MV-4-11 (cell line): ENCODE measurements around the gene PRKCA.
"Not testable (repeated sequence)": the region's sequence is repeated elsewhere in the genome, so short reads cannot be mapped to it uniquely, and the experiment has no call there.

Experiments used
- DNase-seq: peaks from one replicate; lab custom pipeline; 2025; lab: John Stamatoyannopoulos, UW

The PRKCA gene

DNA sequence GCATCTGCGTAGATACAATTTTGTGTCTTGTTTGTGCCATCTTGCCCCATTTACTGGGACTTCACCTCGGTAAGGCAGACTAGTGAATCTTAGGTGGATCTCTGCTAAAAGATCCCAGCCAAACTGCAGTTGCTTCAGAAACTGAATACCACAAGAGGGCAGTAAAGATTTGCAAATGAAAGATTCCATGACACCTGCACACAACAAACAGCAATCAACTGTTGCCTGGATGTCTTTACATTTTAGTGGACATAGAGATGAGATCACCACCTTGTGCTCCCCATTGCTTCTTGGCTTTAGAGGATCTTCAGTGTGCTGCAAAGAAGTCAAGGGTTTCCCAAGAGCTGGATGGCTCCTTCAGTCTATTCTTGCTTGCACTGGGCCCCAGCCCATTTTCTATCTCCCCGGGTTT, 413.3 kb downstream of the PRKCA start:
- peak; percentile 32 for DNase-seq

- DNase-seq = no peak
These were observed 414.0 kb downstream of the PRKCA start for GRCh38 chr17:66716236-66717026.

DNA sequence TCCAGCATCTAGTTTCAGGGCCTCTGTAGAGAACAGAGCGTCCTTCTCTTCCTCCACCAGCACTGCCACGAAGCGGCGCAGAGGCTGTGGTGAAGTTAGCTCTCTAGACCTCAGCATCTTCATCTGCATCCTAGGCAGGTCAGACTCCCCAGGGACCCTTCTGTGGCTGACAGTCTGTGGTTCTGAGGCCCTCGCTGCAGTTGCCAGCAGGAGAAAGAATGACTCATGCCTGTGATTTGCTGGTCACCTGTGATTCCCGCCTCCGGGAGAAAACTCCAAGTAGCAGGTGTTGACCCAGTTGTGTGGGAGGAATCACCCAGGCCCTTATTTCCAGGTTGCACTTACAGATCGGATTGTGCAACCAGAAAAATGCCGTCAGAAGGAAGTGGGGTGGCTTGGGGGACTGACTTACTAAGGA, 415.2 kb downstream of the PRKCA start:
- peak; percentile 12 for DNase-seq

DNA sequence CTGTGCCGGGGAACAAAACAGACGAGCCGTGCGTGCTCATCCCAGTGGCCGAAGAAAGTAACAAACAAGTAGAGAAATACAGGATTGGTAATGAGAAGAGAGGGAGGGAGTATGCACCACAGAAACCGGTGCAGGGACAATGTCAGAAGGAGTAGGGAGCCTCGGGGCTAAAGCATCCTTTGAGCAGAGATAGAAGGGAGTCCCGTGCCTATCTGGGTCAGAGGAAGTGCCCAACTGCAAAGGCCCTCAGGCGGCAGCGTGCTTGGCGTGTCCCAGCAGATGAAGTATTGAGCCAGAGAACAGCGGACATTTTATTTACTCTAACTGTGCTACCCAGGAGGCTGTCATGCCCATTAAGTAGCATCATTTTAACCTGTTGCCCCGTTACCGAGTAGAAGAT, 417.6 kb downstream of the PRKCA start:
- DNase-seq = no peak

GRCh38 chr17:66720567-66720966, 418.2 kb downstream of the PRKCA start:
- no peak for DNase-seq

DNA sequence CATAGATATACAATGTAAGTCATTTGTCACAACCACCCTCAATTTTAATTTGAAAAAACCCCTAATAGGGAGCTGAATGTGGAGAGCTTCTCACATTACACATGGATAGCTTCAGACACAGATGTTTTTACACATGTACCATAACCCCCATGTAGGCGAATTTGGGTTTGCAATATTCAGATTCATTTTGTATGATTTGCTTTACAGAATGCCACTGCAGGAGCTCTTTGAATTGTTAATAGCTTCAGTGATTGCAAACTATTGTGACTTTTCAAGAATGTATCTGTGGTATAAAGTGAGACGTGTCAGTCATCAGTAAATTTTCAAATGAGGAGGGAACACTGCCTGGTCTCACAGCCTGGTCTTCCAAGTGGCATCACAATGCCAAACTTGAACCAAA, 419.9 kb downstream of the PRKCA start:
- DNase-seq = no peak

- DNase-seq = no peak
These were observed 422.3 kb downstream of the PRKCA start for GRCh38 chr17:66724581-66725341.

DNA sequence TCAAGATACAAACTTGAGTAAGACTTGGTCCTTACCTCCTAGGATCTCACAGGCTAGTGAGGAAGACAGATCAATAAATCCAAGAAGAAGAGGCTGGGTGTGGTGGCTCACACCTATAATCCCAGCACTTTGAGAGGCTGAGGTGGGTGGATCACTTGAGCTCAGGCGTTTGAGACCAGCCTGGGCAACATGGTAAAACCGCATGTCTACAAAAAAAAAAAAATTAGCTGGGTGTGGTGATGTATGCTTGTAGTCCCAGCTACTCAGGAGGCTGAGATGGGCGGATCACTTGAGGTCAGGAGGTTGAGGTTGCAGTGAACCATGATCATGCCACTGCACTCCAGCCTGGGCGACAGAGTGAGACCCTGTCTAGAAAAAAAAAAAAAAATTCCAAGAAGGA, 423.0 kb downstream of the PRKCA start:
- not testable (repeated sequence) for DNase-seq

DNA sequence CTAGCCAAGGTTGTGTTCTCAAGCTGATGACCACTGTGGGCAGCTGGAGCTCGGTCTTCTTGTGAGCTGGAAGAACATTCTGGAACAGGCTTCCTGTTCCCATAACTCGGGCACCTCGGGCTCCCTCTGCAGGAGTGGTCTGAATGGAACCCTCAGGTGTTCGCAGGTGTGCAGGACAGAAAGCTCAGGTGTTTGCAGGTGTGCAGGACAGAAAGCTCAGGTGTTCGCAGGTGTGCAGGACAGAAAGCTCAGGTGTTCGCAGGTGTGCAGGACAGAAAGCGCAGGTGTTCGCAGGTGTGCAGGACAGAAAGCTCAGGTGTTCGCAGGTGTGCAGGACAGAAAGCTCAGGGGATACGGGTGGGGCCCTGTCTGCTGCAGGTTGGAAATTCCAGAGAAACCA, 423.5 kb downstream of the PRKCA start:
- DNase-seq = no peak

DNA sequence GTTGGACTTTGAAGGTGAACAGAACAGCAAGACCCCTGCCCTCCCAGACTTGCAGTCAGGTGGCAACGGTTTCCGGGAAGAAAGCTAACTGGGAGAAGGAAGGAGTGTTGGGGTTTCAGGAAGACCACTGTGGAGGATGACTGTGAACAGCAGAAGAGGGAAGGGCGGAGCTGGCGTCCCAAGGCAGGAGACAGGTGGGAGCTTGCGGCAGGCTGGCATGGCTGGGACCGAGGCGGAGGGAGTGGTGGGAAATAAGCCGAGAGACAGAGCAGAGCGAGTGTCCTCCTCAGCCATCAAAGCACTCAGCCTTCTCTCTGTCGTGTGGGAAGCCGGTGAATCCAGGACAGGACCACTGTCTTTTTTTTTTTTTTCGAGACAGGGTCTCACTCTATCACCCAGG, 424.0 kb downstream of the PRKCA start:
- no peak for DNase-seq

DNA sequence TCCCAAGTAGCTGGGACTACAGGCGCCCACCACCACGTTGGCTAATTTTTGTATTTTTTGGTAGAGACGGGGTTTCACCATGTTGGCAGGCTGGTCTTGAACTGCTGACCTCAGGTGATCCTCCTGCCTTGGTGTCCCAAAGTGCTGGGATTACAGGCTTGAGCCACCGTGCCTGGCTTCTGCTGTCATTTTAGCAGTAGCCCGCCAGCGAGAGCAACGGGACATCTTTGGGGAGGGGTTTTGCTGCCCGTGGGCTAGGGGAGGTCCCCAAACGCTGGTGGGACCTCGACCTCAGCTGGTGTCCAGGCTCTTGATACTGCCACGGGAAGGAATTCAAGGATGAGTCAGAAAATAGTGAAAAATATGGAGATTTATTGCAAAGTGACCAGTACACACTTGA, 424.4 kb downstream of the PRKCA start:
- DNase-seq = no peak

DNA sequence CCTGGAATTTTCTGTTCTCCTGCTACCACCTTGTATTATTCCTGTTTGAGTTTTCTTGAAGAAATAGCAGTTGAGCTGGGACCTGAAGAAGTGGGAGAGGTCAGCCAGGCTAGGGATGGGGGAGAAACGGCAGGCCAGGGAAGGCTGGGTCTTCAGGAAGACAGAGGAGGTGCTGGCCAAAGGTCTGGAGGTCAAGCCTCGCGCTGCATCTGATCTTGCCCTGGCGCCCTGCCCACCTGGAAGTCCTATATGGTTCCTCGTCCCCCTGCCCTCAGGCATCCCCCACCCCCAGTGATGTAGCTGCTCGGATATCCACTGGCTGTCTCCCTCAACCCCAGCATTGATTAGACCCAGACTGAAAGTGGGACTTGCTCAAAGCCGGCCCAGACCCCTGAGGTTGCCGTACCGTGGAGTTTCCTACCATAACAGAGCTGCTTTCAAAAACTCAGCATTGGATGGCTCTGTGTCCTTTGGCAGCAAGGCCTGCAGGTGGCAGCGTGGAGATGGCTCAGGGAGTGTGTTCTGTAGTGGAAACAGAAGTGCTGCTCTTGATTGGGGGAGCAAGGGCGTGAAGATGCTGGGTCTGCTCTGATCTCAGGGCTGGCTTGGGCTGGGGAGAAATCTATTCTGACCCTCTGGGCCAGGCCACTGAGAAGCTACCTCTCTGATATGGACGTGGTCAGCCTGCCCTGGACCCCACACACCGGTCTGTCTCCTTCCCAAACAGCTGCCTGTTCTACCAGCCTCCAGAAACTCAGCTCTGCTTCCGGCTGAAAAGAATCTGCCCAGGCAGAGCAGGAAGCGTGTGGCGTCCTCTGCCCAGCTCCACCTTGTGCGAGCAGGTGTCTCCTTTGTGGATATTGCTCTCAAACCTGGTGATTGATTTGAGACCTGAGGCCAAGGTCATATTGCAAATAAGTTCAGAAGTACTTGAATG, 425.5 kb downstream of the PRKCA start:
- DNase-seq = peak; percentile 55

DNA sequence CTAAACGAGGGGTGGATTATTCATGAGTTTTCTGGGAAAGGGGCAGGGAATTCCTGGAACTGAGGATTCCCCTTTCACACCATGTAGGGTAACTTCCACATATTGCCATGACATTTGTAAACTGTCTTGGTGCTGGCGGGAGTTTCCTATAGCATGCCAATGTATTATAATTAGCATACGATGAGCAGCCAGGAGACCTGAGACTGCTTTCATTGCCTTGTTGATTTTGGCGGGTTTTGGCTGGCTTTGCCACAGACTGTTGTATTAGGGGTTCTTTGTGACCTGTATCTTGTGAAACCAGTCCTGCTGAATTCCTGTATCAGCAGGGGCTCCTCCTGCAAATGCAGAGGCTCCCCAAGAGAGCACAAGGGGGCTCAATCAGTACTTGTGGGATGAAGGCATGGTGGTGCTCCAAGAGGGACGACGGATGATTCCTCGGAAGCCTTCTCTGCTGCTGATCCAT, 428.1 kb downstream of the PRKCA start:
- DNase-seq = peak; percentile 8

- DNase-seq = no peak
These were observed 431.3 kb downstream of the PRKCA start for GRCh38 chr17:66733759-66734158.

GRCh38 chr17:66734186-66734943, 432.0 kb downstream of the PRKCA start:
- no peak for DNase-seq

DNA sequence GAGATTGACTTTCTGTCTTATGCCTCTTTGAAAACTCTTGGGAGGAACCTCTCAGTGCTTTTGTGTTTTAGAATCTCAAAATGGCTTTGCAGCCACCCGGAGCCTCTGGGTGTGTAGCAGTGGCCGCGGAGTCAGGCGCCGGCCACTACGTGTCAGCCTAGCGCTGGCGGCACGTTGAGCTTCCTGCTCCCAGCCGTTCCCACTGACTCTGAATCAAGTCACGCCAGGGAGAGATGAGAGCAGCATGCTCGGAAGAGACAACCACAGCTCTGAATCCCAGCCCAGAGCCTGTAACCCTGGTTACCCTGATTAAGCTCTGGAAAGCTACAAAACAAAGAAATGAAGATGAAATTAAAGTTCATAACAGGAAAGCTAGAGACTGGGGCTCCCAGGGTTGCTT, 435.1 kb downstream of the PRKCA start:
- no peak for DNase-seq

DNA sequence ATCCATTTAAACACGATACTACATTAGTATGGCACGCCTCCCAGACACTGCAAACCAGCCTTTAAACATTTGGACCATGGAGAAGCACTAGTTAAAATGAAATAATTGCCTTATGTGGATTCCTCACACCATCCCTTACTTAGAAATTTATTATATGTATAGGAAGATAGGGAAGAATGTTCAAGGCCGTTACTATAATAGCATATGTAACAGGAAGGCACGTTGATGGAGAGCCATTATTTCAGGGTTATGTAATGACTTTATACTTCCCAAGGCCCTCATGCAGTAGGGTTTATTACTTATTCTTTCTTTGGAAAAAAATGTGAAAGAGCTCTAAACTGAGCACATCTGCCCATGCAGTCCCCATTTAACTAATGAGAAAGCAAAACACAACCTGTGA, 435.9 kb downstream of the PRKCA start:
- no peak for DNase-seq

- DNase-seq = no peak
These were observed 437.1 kb downstream of the PRKCA start for GRCh38 chr17:66739553-66739952.

DNA sequence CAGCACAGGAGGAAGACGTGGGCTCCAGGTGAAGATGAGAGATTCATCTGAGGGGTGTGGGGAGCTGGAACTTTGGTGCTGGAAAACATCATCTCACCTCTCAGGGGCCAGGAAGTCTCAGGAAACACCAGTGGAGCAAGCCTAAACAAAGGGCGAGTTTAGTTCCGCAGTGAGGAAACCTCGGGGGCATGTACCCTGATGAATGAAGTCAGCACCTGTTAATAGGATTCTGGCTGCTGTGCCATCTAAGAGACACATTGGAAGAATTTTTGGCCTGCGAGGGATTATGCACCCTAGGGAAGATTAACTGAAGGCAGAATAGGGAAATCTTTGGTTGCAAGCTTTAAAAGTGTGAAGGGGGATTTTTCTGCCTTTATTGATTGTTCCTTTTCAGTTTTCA, 437.8 kb downstream of the PRKCA start:
- no peak for DNase-seq

DNA sequence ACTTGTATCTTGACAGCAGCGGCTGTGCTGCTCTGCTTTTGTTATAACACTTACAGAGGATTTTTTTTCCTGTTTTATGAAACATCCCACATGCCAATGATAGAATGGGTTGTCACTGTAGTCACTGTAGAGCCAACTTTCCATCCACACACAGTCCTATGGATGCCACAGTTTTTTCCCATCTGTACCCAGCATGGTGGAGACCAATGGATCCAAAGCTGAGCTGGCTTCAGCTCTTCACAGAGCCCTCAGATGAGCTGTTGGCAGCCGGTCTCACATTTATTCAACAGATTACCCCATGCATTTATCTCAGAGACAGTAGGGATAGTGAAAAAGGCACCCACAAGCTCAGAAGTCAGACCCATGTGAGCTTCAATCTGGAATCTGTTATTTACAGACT, 441.1 kb downstream of the PRKCA start:
- no peak for DNase-seq

DNA sequence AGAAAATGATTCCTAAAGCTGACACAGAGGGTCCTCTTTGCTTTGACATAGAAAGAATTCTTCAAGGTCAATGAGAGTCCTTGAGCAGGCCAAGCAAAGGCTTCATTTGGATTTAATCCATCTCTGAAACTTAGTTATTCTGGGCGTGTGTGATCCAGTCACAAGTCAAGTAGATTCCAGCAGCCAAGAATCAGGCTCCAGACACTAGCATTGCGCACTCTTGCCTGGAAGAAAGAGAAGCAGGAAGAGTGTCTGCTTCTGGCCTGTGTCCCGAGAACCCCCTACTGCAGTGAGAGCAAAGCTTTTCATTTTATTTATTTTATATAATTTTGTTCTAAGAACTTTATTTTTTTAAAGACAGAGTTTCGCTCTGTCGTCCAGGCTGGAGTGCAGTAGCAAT, 444.3 kb downstream of the PRKCA start:
- DNase-seq = no peak
